HepG2 (cell line): ENCODE data around the gene TNFRSF9. TPM values are rescaled to one million over a fixed set of nuclear protein-coding genes. Genes with fewer than 3 reads are reported as not detected.

ENCODE experiments used
- BRD4 ChIP-seq: sonication (generic); formaldehyde crosslinking; IDR thresholded peaks from 2 replicates; pipeline ENCODE4 v1.4.0; 2020; ENCODE audit warnings: missing genetic modification reagents
- CENPT ChIP-seq: sonication (generic); formaldehyde crosslinking; IDR thresholded peaks from 2 replicates; pipeline ENCODE4 v1.8.0; 2022; ENCODE audit warnings: low read depth, mild to moderate bottlenecking, moderate library complexity, missing genetic modification reagents
- CHCHD3 ChIP-seq: sonication (generic); formaldehyde crosslinking; IDR thresholded peaks from 2 replicates; pipeline ENCODE4 v1.8.0; 2022; ENCODE audit warnings: mild to moderate bottlenecking, missing genetic modification reagents, moderate library complexity
- HNF1A ChIP-seq, 2 experiments: sonication (generic) in 1 of 2; formaldehyde crosslinking in 1 of 2; IDR thresholded peaks; 2 replicates each; pipeline versions ENCODE4 v1.4.0 to v1.6.1; 2016 to 2020; ENCODE audit warnings: borderline replicate concordance in 1 of 2, low read depth in 1 of 2, mild to moderate bottlenecking in 1 of 2, missing genetic modification reagents in 1 of 2
- MXI1 ChIP-seq: IDR thresholded peaks from 3 replicates; pipeline ENCODE4 v1.6.1; 2012; ENCODE audit warnings: low read depth, low read length, inconsistent platforms, borderline replicate concordance
- RNF219 ChIP-seq: sonication (generic); formaldehyde crosslinking; IDR thresholded peaks from 2 replicates; pipeline ENCODE4 v1.5.0; 2020; ENCODE audit warnings: mild to moderate bottlenecking, missing genetic modification reagents
- SMARCE1 ChIP-seq: fragments of 450-650 bp; IDR thresholded peaks from 2 replicates; pipeline ENCODE4 v1.6.1; 2017; ENCODE audit warnings: borderline replicate concordance
- SP1 ChIP-seq, 2 experiments: fragments of 450-650 bp in 1 of 2; sonication (generic) in 1 of 2; formaldehyde crosslinking in 1 of 2; IDR thresholded peaks; 2 replicates each; pipeline versions ENCODE4 v1.4.0 to v1.6.1; 2016 to 2020; ENCODE audit warnings: missing genetic modification reagents in 1 of 2
- ZBTB33 ChIP-seq: sonication (generic); formaldehyde crosslinking; IDR thresholded peaks from 2 replicates; pipeline ENCODE4 v1.4.0; 2020; ENCODE audit warnings: missing genetic modification reagents
- ZBTB7A ChIP-seq: sonication (generic); formaldehyde crosslinking; IDR thresholded peaks from 2 replicates; pipeline ENCODE4 v1.8.0; 2022; ENCODE audit warnings: mild to moderate bottlenecking, missing genetic modification reagents
- ZMYM4 ChIP-seq: sonication (generic); formaldehyde crosslinking; IDR thresholded peaks from 2 replicates; pipeline ENCODE4 v1.8.1; 2023; ENCODE audit warnings: mild to moderate bottlenecking, missing genetic modification reagents
- ZNF446 ChIP-seq: sonication (generic); formaldehyde crosslinking; IDR thresholded peaks from 2 replicates; pipeline ENCODE4 v1.5.0; 2020; ENCODE audit warnings: mild to moderate bottlenecking, missing genetic modification reagents
- ZNF775 ChIP-seq: sonication (generic); formaldehyde crosslinking; IDR thresholded peaks from 2 replicates; pipeline ENCODE4 v1.4.0; 2020; ENCODE audit warnings: missing genetic modification reagents, mild to moderate bottlenecking, moderate library complexity, borderline replicate concordance
- ZNF790 ChIP-seq: sonication (generic); formaldehyde crosslinking; IDR thresholded peaks from 2 replicates; pipeline ENCODE4 v1.8.0; 2022; ENCODE audit warnings: missing genetic modification reagents, mild to moderate bottlenecking, borderline replicate concordance
- polyA plus RNA-seq, 8 experiments: library from polyadenylated mRNA; depleted of rRNA in 3 of 8; stranded (reverse) in 7 of 8; unstranded in 1 of 8; fragments of >200 nt; fragmentation: Illumina TruSeq in 4 of 8; extraction: Trizol in 4 of 8; gene quantifications; 2 replicates each; pipeline versions ENCODE4 v1.2.1 to v1.2.3, GENCODE V29; 2011 to 2016; ENCODE audit warnings: low read depth in 4 of 8, missing spikeins in 1 of 8, mixed read lengths in 1 of 8; ENCODE audit not compliant: insufficient read depth in 1 of 8
- total RNA-seq, 5 experiments: library from RNA; depleted of rRNA; stranded (reverse); fragments of >200 nt; fragmentation: Illumina TruSeq; extraction: Trizol; gene quantifications; 2 replicates each; pipeline ENCODE4 v1.2.3, GENCODE V29; 2016; ENCODE audit warnings: low read depth in 1 of 5
- TF ChIP-seq, protein P1 (sequence below): sonication (generic); formaldehyde crosslinking; IDR thresholded peaks from 2 replicates; pipeline ENCODE4 v1.4.0; 2020; ENCODE audit warnings: missing genetic modification reagents, borderline replicate concordance

The TNFRSF9 gene
- total and polyA plus RNA-seq, 2 of the 13 experiments (the other 11 are each of a cell fraction or from before 2014, with no cell fraction given): 0.07 TPM; not detected in 1

DNA sequence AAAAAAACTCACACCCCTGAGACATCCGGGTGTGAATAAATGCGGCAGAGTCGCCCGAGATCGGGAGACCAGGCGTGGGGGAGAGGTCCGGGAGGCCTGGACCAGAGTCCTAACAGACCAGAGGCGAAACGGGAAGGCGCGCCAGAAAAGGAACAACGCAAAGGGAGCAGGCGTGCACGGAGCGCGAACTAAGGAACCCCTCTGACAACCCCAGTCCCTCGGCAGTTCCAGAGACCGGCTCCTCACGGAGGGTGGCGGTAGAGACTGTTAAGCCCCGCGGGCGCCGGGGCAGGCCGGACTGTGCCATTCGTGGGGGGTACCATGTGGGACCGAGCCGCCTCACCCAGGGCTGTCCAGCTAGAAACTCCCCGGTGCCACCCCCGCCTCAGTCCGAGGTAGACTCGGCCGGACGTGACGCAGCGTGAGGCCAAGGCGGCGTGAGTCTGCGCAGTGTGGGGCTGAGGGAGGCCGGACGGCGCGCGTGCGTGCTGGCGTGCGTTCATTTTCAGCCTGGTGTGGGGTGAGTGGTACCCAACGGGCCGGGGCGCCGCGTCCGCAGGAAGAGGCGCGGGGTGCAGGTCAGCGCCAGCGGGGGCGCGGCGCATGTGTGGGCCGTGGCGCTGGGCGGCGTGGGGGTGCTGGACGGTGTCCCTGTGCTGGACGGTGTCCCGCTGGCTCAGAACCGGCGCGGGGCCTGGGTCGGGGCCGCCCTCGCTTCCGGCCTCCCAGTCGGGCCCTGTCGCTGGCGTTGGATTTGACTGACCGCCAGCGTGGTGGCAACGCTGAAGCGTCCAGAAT, 20.8 kb upstream of the TNFRSF9 start, which contains the start of gene PARK7 (continued):
- peak; percentile 57; the same call in 1 of the 2 replicates for TF ChIP-seq BRD4 (CRISPR knock-in tag)
- peak; percentile 47 for TF ChIP-seq ZBTB7A (CRISPR knock-in tag)
- TF ChIP-seq ZBTB33 (CRISPR knock-in tag): peak; percentile 33; the same call in 1 of the 2 replicates
- peak; percentile 73 for TF ChIP-seq CENPT (CRISPR knock-in tag)
- no peak for TF ChIP-seq SP1 (IDR thresholded peaks at IDR 0.05)
- TF ChIP-seq SP1 (CRISPR knock-in tag; IDR thresholded peaks at IDR 0.05): peak; percentile 75
- no peak for TF ChIP-seq HNF1A (IDR thresholded peaks at IDR 0.05; ENCODE audit: low read depth)
- TF ChIP-seq HNF1A (CRISPR knock-in tag; IDR thresholded peaks at IDR 0.05; ENCODE audit: borderline replicate concordance): peak; percentile 86; the same call in 1 of the 2 replicates
- TF ChIP-seq ZMYM4 (CRISPR knock-in tag): peak; percentile 95
- TF ChIP-seq MXI1: peak; percentile 86; the same call in 1 of the 3 replicates
- TF ChIP-seq, protein P1, sequence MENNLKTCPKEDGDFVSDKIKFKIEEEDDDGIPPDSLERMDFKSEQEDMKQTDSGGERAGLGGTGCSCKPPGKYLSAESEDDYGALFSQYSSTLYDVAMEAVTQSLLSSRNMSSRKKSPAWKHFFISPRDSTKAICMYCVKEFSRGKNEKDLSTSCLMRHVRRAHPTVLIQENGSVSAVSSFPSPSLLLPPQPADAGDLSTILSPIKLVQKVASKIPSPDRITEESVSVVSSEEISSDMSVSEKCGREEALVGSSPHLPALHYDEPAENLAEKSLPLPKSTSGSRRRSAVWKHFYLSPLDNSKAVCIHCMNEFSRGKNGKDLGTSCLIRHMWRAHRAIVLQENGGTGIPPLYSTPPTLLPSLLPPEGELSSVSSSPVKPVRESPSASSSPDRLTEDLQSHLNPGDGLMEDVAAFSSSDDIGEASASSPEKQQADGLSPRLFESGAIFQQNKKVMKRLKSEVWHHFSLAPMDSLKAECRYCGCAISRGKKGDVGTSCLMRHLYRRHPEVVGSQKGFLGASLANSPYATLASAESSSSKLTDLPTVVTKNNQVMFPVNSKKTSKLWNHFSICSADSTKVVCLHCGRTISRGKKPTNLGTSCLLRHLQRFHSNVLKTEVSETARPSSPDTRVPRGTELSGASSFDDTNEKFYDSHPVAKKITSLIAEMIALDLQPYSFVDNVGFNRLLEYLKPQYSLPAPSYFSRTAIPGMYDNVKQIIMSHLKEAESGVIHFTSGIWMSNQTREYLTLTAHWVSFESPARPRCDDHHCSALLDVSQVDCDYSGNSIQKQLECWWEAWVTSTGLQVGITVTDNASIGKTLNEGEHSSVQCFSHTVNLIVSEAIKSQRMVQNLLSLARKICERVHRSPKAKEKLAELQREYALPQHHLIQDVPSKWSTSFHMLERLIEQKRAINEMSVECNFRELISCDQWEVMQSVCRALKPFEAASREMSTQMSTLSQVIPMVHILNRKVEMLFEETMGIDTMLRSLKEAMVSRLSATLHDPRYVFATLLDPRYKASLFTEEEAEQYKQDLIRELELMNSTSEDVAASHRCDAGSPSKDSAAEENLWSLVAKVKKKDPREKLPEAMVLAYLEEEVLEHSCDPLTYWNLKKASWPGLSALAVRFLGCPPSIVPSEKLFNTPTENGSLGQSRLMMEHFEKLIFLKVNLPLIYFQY (CRISPR knock-in tag): 0 out of 2 replicates have a peak, but pooled peaks have one; percentile 15
- no peak for TF ChIP-seq SMARCE1
- TF ChIP-seq ZNF446 (CRISPR knock-in tag): no peak
- peak; percentile 79; the same call in 1 of the 2 replicates for TF ChIP-seq RNF219 (CRISPR knock-in tag)
- no peak for TF ChIP-seq ZNF775 (CRISPR knock-in tag)
- peak; percentile 62; the same call in 1 of the 2 replicates for TF ChIP-seq CHCHD3 (CRISPR knock-in tag)
- no peak for TF ChIP-seq ZNF790
